Activated B cell treated with CpG ODN at 0.5 μM for 24 hours (primary cell): ENCODE measurements around the gene DENND10. TPM values are rescaled to one million over a fixed set of nuclear protein-coding genes. Genes with fewer than 3 reads are reported as not detected.

Experiments used
- ATAC-seq: fragments of 200-7000 bp; cut with Tn5 transposase; one replicate; pipeline ENCODE4 v1.10.0; 2021; ENCODE audit warnings: low read depth, mild to moderate bottlenecking, moderate library complexity
- CTCF ChIA-PET: fragments of 350-600 bp; sonication (Branson Sonifier 250); formaldehyde crosslinking; loops from one replicate; lab custom pipeline; 2021; ENCODE audit warnings: antibody characterized with exemption; lab: Charles Lee
- POLR2A ChIA-PET: fragments of 350-600 bp; sonication (Branson Sonifier 250); formaldehyde crosslinking; loops from one replicate; lab custom pipeline; 2021; ENCODE audit warnings: antibody characterized with exemption; lab: Charles Lee
- DNase-seq: peaks from one replicate; pipeline ENCODE4 v3.0.0; 2022
- H3K27ac Mint-ChIP-seq: one replicate; pipeline ENCODE4 v1.8.0; 2020; ENCODE audit warnings: mixed read lengths
- H3K27me3 Mint-ChIP-seq: one replicate; pipeline ENCODE4 v1.8.0; 2021; ENCODE audit warnings: mixed read lengths
- H3K36me3 Mint-ChIP-seq: one replicate; pipeline ENCODE4 v1.8.0; 2021; ENCODE audit warnings: low read depth, mixed read lengths
- H3K4me1 Mint-ChIP-seq: one replicate; pipeline ENCODE4 v1.8.0; 2021; ENCODE audit warnings: mixed read lengths
- H3K4me3 Mint-ChIP-seq: one replicate; pipeline ENCODE4 v1.8.0; 2020; ENCODE audit warnings: mild to moderate bottlenecking, mixed read lengths
- H3K9me3 Mint-ChIP-seq: one replicate; pipeline ENCODE4 v1.8.0; 2020; ENCODE audit warnings: mixed read lengths
- intact Hi-C: fragments of 100-400 bp; cut with micrococcal nuclease; formaldehyde crosslinking; loops from one replicate; pipeline ENCODE4 v1.15.1; 2024
- total RNA-seq: library from RNA; stranded (reverse); gene quantifications from 2 replicates; pipeline ENCODE4 v1.2.3, GENCODE V29; 2022
- TF ChIP-seq, protein P1 (sequence below): fragments of 200-600 bp; IDR thresholded peaks from one replicate; pipeline ENCODE4 v1.8.0; 2022; ENCODE audit warnings: antibody characterized with exemption, mild to moderate bottlenecking

DENND10 gene
- total RNA-seq, 1 donor from 2014 or later: 15.0 TPM

DNA sequence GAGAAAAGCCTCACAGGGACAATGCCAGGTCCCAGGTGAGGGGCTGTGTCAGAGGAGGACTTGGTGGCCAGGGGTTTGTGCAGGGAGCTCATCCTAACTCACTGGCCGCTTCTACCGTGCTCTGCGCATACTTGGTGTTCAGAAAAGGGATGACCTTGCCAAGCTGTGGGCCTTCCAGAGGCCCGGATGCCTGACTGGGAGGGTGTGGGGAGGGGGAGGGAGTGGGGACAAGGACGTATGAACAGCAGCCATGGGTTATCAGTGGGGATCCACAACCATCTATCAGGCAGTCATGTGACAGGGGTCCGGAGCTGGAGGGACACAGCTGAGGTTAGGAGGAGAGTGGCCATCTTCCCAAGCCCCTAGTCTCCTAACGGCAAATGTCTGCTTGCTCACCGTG is 55.4 kb downstream of the DENND10 start:
- H3K9me3 Mint-ChIP-seq: no peaks in the 10 kb centered on the region
- no peak overlapping the region for H3K27ac Mint-ChIP-seq
- TF ChIP-seq, protein P1, sequence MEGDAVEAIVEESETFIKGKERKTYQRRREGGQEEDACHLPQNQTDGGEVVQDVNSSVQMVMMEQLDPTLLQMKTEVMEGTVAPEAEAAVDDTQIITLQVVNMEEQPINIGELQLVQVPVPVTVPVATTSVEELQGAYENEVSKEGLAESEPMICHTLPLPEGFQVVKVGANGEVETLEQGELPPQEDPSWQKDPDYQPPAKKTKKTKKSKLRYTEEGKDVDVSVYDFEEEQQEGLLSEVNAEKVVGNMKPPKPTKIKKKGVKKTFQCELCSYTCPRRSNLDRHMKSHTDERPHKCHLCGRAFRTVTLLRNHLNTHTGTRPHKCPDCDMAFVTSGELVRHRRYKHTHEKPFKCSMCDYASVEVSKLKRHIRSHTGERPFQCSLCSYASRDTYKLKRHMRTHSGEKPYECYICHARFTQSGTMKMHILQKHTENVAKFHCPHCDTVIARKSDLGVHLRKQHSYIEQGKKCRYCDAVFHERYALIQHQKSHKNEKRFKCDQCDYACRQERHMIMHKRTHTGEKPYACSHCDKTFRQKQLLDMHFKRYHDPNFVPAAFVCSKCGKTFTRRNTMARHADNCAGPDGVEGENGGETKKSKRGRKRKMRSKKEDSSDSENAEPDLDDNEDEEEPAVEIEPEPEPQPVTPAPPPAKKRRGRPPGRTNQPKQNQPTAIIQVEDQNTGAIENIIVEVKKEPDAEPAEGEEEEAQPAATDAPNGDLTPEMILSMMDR: no peak
- no peak overlapping the region for H3K4me3 Mint-ChIP-seq
- H3K27me3 Mint-ChIP-seq: no peaks in the 10 kb centered on the region
- H3K36me3 Mint-ChIP-seq: peaks cover 53% of the 10 kb centered on the region
- DNase-seq (no peak), ATAC-seq (no peak)
- peaks cover 2% of the 10 kb centered on the region for H3K4me1 Mint-ChIP-seq
- POLR2A ChIA-PET: no interaction called here
- CTCF ChIA-PET: no interaction called here
- intact Hi-C loops: no loop called here

DNA sequence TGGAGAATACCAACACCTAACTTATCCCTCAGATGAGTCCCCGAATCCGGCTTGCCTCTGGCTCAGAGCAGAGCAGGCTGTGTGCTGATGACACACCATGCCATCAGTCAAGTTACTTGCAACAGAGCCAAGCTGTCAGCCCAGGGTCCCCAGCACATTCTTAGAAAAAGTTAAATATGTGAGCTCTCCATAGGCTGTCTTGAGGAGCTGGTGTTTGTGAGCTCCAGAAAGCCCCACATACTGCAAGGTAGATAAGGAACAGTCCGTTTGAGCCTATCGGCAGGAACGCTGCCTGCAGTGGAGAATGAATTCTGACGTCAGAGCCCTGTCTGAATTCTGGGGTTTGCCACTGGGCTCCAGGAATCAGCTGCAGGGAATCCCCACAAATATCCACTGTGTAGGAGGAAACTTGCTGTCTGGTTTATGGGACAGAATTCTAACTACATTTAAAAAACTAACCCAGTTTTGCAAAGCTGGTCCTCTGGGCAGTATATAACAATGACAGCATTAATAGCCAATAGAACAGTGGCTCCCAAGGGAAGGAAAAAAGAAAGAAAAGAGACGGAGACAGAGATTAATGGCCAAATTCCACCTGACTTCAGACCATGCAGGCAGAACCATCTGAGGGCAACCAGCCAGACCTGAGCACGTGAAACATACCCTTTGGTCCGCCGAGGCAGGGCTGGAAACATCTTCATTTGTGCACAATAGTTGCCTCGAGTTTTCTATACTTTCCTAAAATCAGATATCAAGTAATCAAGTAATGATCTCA is 58.0 kb downstream of the DENND10 start:
- POLR2A ChIA-PET: interaction anchor here (0.7 kb wide), 1 partner anchor 245 kb away, joined by 4 read pairs; no protein-coding TSS in a partner anchor
- TF ChIP-seq, protein P1: no peak
- no peak for ATAC-seq
- Mint-ChIP-seq H3K27ac (no peak overlapping the region), H3K36me3 (peaks cover 36% of the 10 kb centered on the region), H3K9me3 (no peaks in the 10 kb centered on the region), H3K4me1 (peaks cover 18% of the 10 kb centered on the region), H3K4me3 (no peak overlapping the region), H3K27me3 (no peaks in the 10 kb centered on the region)
- no peak for DNase-seq
- CTCF ChIA-PET: no interaction called here
- intact Hi-C loops: loop anchor here (10.0 kb wide), 1 partner anchor 407 kb away; the partner anchor contains the start of gene CACUL1

DNA sequence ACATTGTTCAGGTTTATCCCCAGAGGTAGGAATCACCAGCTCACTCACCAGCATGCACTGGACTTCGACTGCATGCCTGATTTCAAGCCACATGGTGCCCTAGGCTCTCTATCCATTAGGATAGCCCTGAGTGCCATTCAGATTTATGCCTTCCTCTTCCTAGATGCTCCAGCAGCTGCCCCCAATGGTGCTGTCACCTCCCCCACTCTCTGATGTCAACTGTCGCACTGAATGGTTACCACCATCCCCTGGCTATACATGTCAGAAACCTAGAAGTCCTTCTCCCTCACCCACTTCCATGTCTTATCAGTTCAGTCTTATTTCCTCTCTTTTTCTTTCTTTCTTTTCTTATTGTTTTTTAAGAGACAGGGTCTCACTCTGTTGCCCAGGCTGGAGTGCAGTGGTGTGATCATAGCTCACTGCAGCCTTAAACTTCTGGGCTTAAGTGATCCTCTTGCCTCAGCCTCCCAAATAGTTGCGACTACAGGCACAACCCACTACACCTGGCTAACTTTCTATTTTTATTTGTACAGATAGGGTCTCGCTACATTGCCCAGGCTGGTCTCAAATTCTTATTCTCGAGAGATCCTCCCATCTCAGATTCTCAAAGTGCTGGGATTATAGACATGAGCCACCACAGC is 58.7 kb downstream of the DENND10 start:
- Mint-ChIP-seq H3K9me3 (no peaks in the 10 kb centered on the region), H3K4me1 (peaks cover 18% of the 10 kb centered on the region), H3K4me3 (no peak overlapping the region), H3K27me3 (no peaks in the 10 kb centered on the region), H3K27ac (no peak overlapping the region), H3K36me3 (peaks cover 34% of the 10 kb centered on the region)
- CTCF ChIA-PET: no interaction called here
- intact Hi-C loops: loop anchor here (10.0 kb wide), 1 partner anchor 408 kb away; the partner anchor contains the start of gene CACUL1
- ATAC-seq (no peak), DNase-seq (no peak)
- TF ChIP-seq, protein P1: no peak
- POLR2A ChIA-PET: no interaction called here

DNA sequence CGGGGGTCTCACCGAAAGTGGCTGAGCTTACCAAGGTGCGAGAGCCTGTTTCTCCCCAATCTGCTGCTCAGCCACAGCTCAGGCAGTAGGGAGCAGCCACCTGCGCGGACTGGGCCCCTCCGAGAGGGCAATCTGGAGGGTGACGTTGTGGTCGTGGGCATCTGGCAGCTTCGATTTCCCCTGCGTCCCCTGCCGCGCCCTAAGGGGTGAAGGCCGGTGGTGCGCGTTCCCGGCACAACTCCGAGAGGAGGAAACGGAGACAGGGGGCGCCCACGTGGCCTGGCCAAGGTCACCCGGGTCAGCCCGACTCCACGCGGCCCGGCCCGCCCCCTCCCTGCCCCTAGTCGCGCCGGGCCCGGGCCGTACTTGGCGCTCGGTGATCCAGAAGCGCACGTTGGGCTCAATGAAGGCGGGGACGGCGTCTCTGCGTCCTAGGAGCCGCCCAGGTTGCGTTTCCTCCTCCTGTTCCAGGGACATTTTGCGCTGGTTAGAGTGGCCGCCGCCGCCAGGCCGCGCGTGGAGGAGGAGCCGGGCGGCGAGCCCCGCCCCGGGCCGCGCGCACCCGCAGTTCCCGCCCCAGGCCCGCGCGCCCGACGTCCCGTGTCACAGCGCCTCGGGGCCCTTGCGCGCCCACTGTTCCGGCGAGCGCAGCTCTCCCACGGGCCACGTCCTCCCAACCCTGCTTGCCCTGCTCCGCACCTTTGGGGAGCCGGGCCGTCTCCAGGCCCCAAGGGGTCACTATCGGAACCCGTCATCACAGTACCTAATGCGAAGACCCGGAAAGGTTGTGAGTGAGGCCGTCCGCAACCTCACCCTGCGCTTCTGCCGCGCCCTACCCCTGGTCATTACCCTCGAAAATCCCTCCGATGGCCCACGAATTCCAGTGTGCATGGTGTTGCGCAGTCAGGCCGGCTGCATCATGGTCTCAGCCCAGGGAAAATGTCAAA is 61.5 kb downstream of the DENND10 start, which contains the start of gene SFXN4:
SFXN4 (minus strand) TSS at position 544 of the 947 bp plus-strand sequence; CDS start at position 477, 67 bp downstream.
- Mint-ChIP-seq H3K27ac (peak within 1 kb of the TSS; percentile 88), H3K9me3 (no peaks in the 10 kb centered on the region), H3K4me1 (peaks cover 18% of the 10 kb centered on the region), H3K27me3 (no peaks in the 10 kb centered on the region), H3K36me3 (peaks cover 43% of the 10 kb centered on the region), H3K4me3 (peak within 1 kb of the TSS; percentile 92)
- ATAC-seq (peak; percentile 93), DNase-seq (peak; percentile 83)
- POLR2A ChIA-PET: interaction anchor here (0.5 to 2.2 kb wide), 10 partner anchors 11 to 313 kb away, joined by 3 to 10 read pairs (median 4); partner anchors contain the start of genes DENND10 and GRK5
- TF ChIP-seq, protein P1: no peak
- CTCF ChIA-PET: interaction anchor here (2.2 kb wide), 1 partner anchor 41 kb away, joined by 7 read pairs; no protein-coding TSS in a partner anchor
- intact Hi-C loops: loop anchor here (1.0 to 10.0 kb wide), 9 partner anchors 13 to 707 kb away; partner anchors contain the start of genes CACUL1, DENND10, EIF3A and GRK5
